ENCODE results near the gene ALAS2.

DNA sequence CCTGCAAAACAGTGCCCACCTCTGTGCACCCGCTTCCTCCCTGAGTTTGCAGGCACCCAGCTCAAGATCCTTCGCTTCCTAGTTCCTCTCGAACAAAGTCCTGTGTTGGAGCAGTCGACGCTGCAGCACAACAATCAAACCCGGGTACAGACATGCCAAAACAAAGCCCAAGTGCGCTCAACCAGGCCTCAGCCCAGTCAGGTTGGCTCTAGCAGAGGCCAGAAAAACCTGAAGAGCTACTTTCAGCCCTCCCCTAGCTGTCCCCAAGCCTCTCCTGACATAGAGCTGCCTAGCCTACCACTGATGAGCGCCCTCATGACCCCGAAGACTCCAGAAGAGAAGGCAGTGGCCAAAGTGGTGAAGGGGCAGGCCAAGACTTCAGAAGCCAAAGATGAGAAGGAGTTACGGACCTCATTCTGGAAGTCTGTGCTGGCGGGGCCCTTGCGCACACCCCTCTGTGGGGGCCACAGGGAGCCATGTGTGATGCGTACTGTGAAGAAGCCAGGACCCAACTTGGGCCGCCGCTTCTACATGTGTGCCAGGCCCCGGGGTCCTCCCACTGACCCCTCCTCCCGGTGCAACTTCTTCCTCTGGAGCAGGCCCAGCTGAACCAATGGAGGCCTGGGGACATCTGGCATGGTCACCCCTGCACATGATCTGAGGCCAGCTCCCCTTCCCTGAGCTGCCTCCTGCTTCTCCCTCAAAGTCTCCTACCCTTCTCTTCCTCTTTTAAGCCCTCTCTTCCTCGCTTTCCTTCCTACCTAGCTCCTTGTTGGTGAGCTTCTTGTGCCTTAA lies 23.8 kb downstream of the ALAS2 start:
- no peak for TF ChIP-seq EP300 (IDR thresholded peaks at IDR 0.05)
- TF ChIP-seq, protein P1, sequence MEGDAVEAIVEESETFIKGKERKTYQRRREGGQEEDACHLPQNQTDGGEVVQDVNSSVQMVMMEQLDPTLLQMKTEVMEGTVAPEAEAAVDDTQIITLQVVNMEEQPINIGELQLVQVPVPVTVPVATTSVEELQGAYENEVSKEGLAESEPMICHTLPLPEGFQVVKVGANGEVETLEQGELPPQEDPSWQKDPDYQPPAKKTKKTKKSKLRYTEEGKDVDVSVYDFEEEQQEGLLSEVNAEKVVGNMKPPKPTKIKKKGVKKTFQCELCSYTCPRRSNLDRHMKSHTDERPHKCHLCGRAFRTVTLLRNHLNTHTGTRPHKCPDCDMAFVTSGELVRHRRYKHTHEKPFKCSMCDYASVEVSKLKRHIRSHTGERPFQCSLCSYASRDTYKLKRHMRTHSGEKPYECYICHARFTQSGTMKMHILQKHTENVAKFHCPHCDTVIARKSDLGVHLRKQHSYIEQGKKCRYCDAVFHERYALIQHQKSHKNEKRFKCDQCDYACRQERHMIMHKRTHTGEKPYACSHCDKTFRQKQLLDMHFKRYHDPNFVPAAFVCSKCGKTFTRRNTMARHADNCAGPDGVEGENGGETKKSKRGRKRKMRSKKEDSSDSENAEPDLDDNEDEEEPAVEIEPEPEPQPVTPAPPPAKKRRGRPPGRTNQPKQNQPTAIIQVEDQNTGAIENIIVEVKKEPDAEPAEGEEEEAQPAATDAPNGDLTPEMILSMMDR (IDR thresholded peaks at IDR 0.05), result no peak
